Muscle of leg (tissue), 11 donors: ENCODE measurements around the gene DNMT3A. TPM values are rescaled to one million over a fixed set of nuclear protein-coding genes. Genes with fewer than 3 reads are reported as not detected.
A peak's percentile ranks its signal among the peaks of the same experiment; 100 is the strongest.
"Not testable (repeated sequence)": the region's sequence is repeated elsewhere in the genome, so short reads cannot be mapped to it uniquely, and the experiment has no call there.

Source experiments
- DNase-seq: peaks from one replicate; pipeline ENCODE4 v3.0.0; 2013
- H3K27ac ChIP-seq: one replicate; pipeline ENCODE4 v1.5.1; 2013; ENCODE audit warnings: mild to moderate bottlenecking, low read length, control low read depth
- H3K27me3 ChIP-seq: one replicate; pipeline ENCODE4 v1.6.1; 2013; ENCODE audit warnings: low read length; ENCODE audit not compliant: control insufficient read depth, insufficient read depth
- H3K36me3 ChIP-seq: one replicate; pipeline ENCODE4 v1.6.1; 2013; ENCODE audit warnings: low read length; ENCODE audit not compliant: control insufficient read depth, insufficient read depth
- H3K4me1 ChIP-seq: one replicate; pipeline ENCODE4 v1.6.1; 2013; ENCODE audit warnings: low read length; ENCODE audit not compliant: control insufficient read depth, insufficient read depth
- H3K4me3 ChIP-seq: one replicate; pipeline ENCODE4 v1.5.1; 2013; ENCODE audit warnings: low read length, control low read depth
- H3K9me3 ChIP-seq: replicated peaks from 2 replicates; pipeline ENCODE4 v1.6.1; 2013; ENCODE audit warnings: low read depth, low read length; ENCODE audit not compliant: control insufficient read depth
- WGBS: methylation state at CpG from one replicate; pipeline ENCODE4 v1.1.5; 2013; ENCODE audit warnings: missing lambda C conversion rate; ENCODE audit not compliant: insufficient coverage; 5-methylcytosine and 5-hydroxymethylcytosine counted together
- polyA plus RNA-seq, 8 donors: library from polyadenylated mRNA; unstranded; fragments of 120-200 nt; gene quantifications; one replicate each; pipeline versions ENCODE4 v1.2.1 to v1.2.3, GENCODE V29; 2013; ENCODE audit warnings: inconsistent platforms in 1 of 8, low replicate concordance in 1 of 8; ENCODE audit not compliant: insufficient read length in 8 of 8, insufficient read depth in 1 of 8
- total RNA-seq: library from RNA; stranded (reverse); fragments of 120-200 nt; gene quantifications from one replicate; pipeline ENCODE4 v1.2.4, GENCODE V29; 2013

The DNMT3A gene
- total and polyA plus RNA-seq, 9 donors, result 27.3 to 74.0 (median 55.2) TPM

DNA sequence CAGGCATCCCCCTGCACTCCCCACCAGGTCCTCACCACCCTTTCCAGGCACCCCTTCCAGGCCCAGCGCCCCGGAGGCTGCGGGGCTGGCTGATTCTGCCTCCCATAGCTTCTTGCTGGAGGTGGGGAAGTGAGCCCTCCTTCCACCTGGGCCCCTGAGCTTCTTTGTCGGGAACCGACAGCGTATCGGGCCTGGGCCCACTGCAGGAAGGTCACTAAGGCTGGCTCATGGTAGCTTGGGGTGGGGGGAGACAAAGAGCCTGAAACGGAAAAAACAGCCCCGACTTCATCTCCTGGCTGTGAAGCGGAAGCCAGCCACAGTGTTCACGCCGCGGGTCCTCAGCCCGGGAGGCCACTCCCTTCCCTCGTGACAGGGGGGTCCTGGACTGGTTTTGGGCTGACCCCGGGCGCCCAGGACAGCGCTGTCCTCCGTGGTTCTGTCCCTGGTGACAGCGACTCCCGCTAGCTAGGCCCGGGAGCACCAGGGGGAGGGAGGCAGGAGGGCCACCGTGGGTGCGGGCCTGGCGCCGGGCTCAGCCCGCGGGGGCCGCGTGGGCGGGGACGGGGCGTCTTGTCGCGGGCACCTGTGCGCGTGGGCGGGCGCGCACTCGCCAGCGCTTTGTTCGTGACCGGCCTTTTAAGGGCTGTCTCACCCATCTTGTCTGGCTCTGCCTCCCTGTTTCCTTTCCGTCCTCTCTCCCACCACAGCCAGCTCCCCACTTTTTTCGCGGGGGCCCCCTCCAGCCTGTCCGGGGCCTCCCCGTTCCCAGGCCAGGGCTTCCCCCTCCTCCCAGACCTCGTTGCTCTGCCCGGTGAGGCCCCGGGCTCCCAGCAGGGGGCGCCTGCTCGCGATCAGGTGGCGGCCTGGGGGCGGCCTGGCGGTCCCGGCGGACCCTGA is 64.9 kb downstream of the DNMT3A start:
- peaks cover 69% of the 10 kb centered on the region for H3K4me1 ChIP-seq

DNA sequence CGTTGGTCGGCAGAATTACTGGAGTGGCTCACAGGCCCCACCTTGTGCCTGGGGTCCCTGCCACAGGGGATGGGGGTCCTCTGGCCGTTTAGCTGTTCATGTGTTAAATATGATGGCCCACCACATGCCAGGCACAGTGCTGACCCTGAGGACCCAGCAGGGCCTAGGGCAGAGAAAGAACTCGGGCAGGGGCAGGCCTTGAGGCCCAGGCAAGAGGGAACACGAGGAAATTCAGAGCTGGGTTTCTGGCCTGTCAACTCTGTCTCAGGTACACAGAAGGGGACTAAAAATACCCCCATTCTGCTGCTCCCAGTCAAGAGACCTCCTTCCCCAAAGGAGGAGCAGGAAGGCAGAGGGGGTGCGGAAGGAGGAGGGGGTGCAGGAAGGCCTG is 66.2 kb downstream of the DNMT3A start:
- Histone ChIP-seq H3K9me3 (no peaks in the 10 kb centered on the region), H3K36me3 (peaks cover 53% of the 10 kb centered on the region), H3K4me3 (no peak overlapping the region), H3K4me1 (peaks cover 65% of the 10 kb centered on the region), H3K27me3 (no peaks in the 10 kb centered on the region), H3K27ac (peak overlapping the region; percentile 82)
- no peak for DNase-seq
- WGBS, result 22% methylated on average over 5 of the region's 6 CpGs

More for the DNA sequence above, 64.9 kb downstream of the DNMT3A start:
- Histone ChIP-seq H3K36me3 (peaks cover 54% of the 10 kb centered on the region), H3K9me3 (no peaks in the 10 kb centered on the region), H3K27me3 (no peaks in the 10 kb centered on the region), H3K27ac (peak overlapping the region; percentile 84), H3K4me3 (peak overlapping the region; percentile 22)
- WGBS, result 14% methylated on average over 42 of the region's 60 CpGs
- peak; percentile 78 for DNase-seq

DNA sequence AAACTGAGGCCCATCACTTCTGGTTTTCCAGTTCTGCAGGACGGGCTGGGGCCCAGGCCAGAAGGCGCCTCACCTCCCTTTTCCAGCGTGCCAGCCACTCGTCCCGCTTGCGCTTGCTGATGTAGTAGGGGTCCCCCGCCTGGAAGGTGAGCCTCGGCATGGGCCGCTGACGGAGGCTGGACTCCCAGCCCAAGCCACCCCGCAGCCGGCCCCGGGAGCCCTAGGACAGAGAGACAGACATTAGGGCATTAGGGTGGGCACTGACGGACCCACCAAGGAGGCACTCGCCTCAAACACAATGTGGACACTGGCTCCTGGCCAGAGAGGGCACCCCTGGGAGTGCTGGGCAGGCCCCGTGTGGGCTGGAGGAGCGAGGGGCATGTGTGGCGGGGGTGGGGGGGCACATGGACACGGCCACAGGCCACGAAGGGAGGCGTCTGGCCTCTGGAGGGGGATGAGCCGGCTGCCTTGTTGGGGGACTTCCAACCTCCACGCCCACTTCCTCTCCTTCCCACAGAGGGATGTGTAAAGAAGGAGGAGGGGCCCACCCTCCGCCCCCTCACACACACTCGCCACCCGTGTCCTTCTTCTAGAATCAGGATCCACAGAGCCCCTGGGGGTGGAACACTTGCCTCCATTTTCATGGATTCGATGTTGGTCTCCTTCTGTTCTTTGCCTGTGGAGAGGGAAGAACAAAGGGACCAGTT is 66.7 kb downstream of the DNMT3A start:
- WGBS, result 69% methylated on average over 12 of the region's 27 CpGs
- no peaks in the 10 kb centered on the region for H3K9me3 ChIP-seq
- H3K27ac ChIP-seq, result peak overlapping the region; percentile 82
- no peaks in the 10 kb centered on the region for H3K27me3 ChIP-seq
- peaks cover 65% of the 10 kb centered on the region for H3K4me1 ChIP-seq
- DNase-seq, result peak; percentile 84
- no peak overlapping the region for H3K4me3 ChIP-seq
- H3K36me3 ChIP-seq, result peaks cover 55% of the 10 kb centered on the region

DNA sequence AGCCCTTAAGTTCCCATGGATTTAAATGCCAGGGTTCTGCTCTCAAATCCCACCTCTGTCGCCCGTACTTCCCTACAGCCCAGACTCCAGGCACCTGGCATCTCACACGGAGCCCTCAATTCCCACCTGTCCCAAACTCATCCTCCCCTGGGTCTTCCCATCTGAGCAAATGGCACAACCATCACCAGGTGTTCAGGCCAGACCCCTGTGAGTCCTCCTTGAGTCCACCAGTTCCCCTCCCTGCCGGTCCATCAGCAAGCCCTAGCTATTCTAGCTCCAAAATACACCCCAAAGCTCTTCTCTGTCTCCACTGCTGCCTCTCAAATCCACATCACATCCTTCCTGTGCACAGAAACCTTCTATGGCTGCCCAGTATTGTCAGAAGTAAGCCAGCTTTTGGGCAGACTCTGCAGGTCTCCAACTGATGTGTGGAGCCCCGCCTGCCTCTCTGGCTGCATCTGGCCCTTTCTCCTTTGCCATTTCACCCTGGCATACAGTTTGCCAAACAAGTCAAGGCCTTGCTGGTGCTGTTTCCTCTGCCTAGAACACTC is 67.7 kb downstream of the DNMT3A start:
- Histone ChIP-seq H3K4me1 (peaks cover 56% of the 10 kb centered on the region), H3K4me3 (no peak overlapping the region), H3K27me3 (no peaks in the 10 kb centered on the region), H3K9me3 (no peaks in the 10 kb centered on the region), H3K27ac (peak overlapping the region; percentile 62), H3K36me3 (peaks cover 62% of the 10 kb centered on the region)
- no peak for DNase-seq
- 76% methylated on average over 5 of the region's 5 CpGs for WGBS

DNA sequence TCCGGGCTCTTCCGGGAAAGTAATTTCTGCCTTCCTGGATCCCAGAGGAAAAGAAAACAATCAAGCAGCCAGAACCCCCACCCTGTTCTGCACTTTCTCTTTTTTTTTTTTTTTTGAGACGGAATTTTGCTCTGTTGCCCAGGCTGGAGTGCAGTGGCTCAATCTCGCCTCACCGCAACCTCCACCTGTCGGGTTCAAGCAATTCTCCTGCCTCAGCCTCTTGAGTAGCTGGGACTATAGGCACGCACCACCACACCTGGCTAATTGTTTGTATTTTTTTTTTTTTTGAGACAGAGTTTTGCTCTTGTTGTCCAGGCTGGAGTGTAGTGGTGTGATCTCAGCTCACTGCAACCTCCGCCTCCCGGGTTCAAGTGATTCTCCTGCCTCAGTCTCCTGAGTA is 69.0 kb downstream of the DNMT3A start:
- Histone ChIP-seq H3K36me3 (peaks cover 73% of the 10 kb centered on the region), H3K4me1 (peaks cover 43% of the 10 kb centered on the region)
- H3K27me3 ChIP-seq, H3K9me3 ChIP-seq, H3K27ac ChIP-seq, DNase-seq, H3K4me3 ChIP-seq: not testable (repeated sequence)
- 28% methylated on average over 3 of the region's 9 CpGs for WGBS

DNA sequence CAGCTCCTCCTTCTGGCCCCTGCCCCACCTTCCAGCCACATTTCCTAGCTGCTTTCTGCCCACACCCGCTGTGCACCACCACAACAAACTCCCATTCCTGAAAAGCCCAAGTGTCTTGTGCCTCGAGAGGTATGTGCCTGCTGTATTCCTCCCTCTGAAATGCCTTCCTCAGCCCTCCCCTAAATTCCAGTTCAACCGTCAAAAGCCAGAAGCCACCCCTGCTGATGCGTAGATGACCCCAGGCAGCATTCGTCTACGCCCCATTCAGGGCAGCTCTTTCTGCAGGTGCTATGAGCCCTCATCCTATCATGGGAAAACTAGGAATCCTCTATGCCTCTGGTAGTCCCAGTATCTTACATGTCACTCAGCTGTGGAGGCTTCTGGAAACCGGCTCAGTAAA is 71.7 kb downstream of the DNMT3A start:
- H3K9me3 ChIP-seq, result no peaks in the 10 kb centered on the region
- no peak overlapping the region for H3K27ac ChIP-seq
- 61% methylated on average over 4 of the region's 7 CpGs for WGBS
- H3K36me3 ChIP-seq, result peaks cover 75% of the 10 kb centered on the region
- no peak for DNase-seq
- no peak overlapping the region for H3K4me3 ChIP-seq
- H3K4me1 ChIP-seq, result peaks cover 27% of the 10 kb centered on the region
- H3K27me3 ChIP-seq, result no peaks in the 10 kb centered on the region

DNA sequence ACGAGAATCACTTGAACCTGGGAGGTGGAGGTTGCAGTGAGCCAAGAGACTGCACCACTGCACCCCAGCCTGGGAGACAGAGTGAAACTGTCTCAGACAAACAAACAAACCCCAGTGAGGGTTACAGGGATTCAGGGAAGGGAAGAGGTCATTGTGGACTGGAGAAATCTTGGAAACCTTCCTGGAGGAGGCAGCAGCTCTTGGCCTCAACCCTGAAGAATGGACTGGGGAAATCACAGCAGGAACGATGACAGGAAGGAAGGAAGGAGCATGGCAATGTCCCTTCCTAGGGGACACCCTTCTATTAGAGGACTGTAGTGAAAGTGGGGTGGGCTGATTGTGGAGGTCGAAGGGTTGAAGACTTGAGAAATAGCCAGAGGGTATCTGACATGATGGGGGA is 72.5 kb downstream of the DNMT3A start:
- peaks cover 71% of the 10 kb centered on the region for H3K36me3 ChIP-seq
- no peaks in the 10 kb centered on the region for H3K9me3 ChIP-seq
- H3K4me3 ChIP-seq, result no peak overlapping the region
- peaks cover 21% of the 10 kb centered on the region for H3K4me1 ChIP-seq
- H3K27ac ChIP-seq, result no peak overlapping the region
- no peak for DNase-seq
- WGBS, result 85% methylated on average over 2 of the region's 3 CpGs
- no peaks in the 10 kb centered on the region for H3K27me3 ChIP-seq

DNA sequence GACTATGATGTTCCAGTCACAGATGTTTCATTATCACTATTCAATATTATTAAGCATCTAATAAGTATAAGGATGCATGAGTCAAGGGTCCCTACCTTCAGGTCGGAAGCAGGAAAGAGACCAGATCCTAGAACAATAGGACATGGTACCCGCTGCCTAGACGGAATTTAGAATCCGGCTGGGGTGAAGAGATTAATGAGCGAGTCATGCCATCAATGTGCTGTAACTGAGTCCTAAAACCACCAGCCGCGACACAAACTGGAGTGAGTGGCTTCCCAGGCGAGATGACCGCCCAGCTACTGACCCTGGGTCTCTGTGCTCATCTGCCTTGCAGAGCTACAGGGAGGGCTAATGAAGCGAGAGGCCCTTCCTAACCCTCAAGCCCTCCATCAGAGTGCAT is 73.6 kb downstream of the DNMT3A start:
- WGBS, result 80% methylated on average over 7 of the region's 10 CpGs
- Histone ChIP-seq H3K4me3 (no peak overlapping the region), H3K27me3 (no peaks in the 10 kb centered on the region), H3K27ac (no peak overlapping the region), H3K9me3 (no peaks in the 10 kb centered on the region), H3K4me1 (peaks cover 16% of the 10 kb centered on the region), H3K36me3 (peaks cover 70% of the 10 kb centered on the region)
- no peak for DNase-seq

DNA sequence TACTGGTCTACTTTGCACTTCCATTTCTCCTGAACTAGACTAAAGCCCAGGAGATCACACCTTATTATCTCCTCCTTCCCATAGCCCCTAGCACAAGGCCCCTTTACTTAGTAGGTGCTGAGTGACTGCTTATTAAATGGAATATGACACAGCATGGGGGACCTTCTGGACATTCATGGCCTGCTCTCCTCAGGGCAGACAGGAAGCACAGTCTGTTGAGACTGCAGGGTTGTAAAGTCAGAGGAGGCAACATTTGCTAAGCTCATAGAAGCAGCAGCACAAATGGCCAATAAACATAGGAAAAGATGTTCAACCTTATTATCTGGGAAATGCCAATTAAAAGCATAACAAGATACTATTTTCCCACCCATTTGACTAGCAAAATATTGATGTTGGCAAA is 75.3 kb downstream of the DNMT3A start:
- no peak overlapping the region for H3K4me3 ChIP-seq
- no peaks in the 10 kb centered on the region for H3K9me3 ChIP-seq
- DNase-seq, result no peak
- peaks cover 65% of the 10 kb centered on the region for H3K36me3 ChIP-seq
- no peaks in the 10 kb centered on the region for H3K27me3 ChIP-seq
- no peak overlapping the region for H3K27ac ChIP-seq
- peaks cover 12% of the 10 kb centered on the region for H3K4me1 ChIP-seq

DNA sequence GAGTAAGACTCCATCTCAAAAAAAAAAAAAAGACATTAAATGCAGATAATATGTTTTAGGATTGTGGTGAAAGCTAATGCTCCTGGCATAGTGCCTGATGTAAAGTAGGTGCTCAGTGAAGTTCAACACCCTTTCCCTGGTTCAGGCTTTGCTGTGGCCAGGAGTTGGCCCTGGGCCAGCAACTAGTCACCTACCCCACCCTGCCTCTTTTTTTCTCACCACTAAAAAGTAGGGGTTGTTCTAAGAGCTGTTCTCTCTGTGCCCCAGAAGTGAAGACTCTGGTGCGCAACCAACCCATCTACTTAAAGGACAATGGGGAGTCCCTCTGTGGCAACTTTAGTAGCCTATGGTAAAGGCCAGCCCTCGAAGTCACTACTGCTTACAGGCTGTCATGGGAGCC is 75.9 kb downstream of the DNMT3A start:
- H3K36me3 ChIP-seq, result peaks cover 59% of the 10 kb centered on the region
- no peak overlapping the region for H3K4me3 ChIP-seq
- H3K27ac ChIP-seq, result no peak overlapping the region
- no CpG with 5 or more reads among the region's 2 CpGs for WGBS
- H3K27me3 ChIP-seq, result no peaks in the 10 kb centered on the region
- no peak for DNase-seq
- H3K9me3 ChIP-seq, result no peaks in the 10 kb centered on the region
- peaks cover 12% of the 10 kb centered on the region for H3K4me1 ChIP-seq
